ENCODE measurements around the gene ULBP2.
"Not testable (repeated sequence)": the region's sequence is repeated elsewhere in the genome, so short reads cannot be mapped to it uniquely, and the experiment has no call there.

Gene ULBP2

DNA sequence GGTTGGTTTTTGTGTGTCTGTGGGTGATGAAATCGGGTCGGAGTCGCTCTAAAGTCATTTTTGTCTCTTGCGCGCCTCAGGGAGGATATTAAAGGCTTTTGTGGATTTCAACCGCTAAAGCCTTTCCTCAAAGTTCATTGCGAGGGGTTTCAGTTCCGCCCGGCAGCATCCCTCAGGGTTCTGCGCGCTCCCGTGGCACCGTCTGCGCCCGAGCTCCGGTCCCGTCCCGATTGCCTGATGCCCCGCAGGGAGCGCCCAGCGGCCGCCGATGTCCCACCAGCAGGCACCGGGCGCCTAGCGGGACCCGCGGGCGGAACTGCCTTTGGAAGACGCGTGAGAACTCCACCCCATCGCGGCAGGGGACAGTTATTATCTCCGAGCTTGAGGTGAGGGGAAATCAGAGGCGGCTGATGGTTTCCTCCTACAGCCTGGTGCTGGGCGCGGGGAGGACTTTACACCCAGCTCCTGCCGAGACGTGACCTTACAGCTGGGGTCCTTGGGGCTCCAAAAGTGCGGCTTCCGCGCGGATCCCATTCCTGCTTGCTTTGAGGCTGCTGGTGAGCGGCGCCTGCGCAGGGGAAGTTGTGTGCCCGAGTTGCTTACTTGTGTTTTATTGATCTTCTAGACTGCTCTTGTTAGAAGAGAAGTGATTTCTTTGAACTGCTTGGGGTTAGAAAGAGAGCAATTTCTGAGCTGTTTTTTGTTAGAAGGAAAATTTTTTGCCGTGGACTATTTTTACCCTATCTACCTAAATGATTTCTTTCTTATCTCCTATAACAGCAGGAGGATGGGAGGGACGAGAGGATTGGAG lies 49.1 kb downstream of the ULBP2 start:
- H3K27me3 ChIP-seq (ENCODE audit: insufficient read depth, low read depth, severe bottlenecking), result peaks cover 63% of the 10 kb centered on the region
- peak overlapping the region; percentile 41 for H3K4me3 ChIP-seq (ENCODE audit: low read depth, low read length)
- no peak overlapping the region for H3K27ac ChIP-seq
- TF ChIP-seq, protein P1, sequence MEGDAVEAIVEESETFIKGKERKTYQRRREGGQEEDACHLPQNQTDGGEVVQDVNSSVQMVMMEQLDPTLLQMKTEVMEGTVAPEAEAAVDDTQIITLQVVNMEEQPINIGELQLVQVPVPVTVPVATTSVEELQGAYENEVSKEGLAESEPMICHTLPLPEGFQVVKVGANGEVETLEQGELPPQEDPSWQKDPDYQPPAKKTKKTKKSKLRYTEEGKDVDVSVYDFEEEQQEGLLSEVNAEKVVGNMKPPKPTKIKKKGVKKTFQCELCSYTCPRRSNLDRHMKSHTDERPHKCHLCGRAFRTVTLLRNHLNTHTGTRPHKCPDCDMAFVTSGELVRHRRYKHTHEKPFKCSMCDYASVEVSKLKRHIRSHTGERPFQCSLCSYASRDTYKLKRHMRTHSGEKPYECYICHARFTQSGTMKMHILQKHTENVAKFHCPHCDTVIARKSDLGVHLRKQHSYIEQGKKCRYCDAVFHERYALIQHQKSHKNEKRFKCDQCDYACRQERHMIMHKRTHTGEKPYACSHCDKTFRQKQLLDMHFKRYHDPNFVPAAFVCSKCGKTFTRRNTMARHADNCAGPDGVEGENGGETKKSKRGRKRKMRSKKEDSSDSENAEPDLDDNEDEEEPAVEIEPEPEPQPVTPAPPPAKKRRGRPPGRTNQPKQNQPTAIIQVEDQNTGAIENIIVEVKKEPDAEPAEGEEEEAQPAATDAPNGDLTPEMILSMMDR (IDR thresholded peaks at IDR 0.05; ENCODE audit: low read depth, low read length), result no peak
- H3K9me3 ChIP-seq (ENCODE audit: severe bottlenecking), result peaks cover 2% of the 10 kb centered on the region
- DNase-seq, result peak; percentile 32
- H3K36me3 ChIP-seq, result no peaks in the 10 kb centered on the region

DNA sequence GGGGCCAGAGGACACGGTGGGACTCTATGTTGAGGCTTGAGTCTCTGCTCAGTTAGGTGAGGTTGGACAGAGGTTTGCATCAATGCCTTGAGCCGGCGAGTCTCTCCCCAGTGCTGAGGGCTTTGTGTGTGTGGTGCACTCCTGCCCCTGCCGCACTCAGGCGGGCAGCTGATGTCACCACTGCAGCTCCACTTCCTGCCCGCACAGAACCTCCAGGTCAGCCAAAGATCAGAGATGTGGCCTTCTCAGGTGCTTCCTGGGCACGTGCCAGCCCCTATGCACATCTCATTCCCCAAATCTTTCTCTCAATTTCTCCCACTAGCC lies 49.6 kb downstream of the ULBP2 start:
- not testable (repeated sequence) for H3K36me3 ChIP-seq; DNase-seq; H3K9me3 ChIP-seq (ENCODE audit: severe bottlenecking); H3K27ac ChIP-seq
- H3K4me3 ChIP-seq (ENCODE audit: low read depth, low read length), result peak overlapping the region; percentile 41
- peaks cover 58% of the 10 kb centered on the region for H3K27me3 ChIP-seq (ENCODE audit: insufficient read depth, low read depth, severe bottlenecking)

DNA sequence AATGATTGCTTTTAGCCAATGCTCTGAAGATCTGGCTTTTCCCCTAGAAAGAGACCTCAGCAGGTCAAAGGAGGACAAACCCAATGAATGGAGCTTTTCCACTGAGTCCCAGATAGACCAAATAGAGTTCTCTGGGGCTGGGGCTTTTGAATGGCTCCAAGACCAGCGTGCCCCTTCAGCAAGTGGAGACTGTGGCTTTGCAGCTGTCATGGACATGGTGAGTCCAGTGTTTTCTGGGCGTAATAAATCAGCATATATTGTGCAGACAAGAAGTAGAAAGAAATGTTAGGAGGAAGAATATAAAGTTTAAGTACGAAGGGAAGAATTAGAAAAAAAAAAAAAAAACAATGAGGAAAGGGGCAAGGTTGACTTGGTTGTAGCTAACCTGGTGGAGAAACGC lies 50.0 kb downstream of the ULBP2 start:
- Histone ChIP-seq H3K27me3 (ENCODE audit: insufficient read depth, low read depth, severe bottlenecking) (peaks cover 54% of the 10 kb centered on the region), H3K36me3 (no peaks in the 10 kb centered on the region), H3K9me3 (ENCODE audit: severe bottlenecking) (peaks cover 2% of the 10 kb centered on the region), H3K4me3 (ENCODE audit: low read depth, low read length) (no peak overlapping the region), H3K27ac (no peak overlapping the region)
- TF ChIP-seq, protein P1 (IDR thresholded peaks at IDR 0.05; ENCODE audit: low read depth, low read length), result no peak
- no peak for DNase-seq

DNA sequence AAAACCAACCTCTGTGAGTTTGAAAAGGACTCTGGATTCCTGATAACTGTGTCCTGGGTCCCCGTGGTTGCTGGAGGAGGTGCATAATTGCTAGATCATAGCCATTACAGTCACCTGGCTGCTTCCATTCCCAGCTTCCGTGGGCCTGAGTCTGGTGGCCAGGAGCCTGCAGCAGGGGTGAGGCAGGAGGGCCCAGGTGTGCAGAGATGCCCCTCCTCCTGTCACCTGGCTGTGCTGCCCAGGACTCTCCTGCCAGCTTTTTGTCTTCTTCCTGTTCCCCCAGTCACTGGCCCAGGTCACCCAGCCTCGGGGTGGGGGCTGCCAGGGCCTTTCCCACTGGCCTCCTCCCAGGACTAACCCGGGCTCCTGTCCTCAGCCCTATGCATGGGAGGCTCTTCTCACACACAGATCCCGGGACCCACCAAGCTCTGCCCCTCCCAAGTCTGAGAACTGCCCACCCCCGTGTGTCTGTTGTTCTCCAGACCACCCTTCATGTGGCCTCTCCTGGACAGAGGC lies 53.5 kb downstream of the ULBP2 start:
- DNase-seq, result no peak
- TF ChIP-seq, protein P1 (IDR thresholded peaks at IDR 0.05; ENCODE audit: low read depth, low read length), result no peak
- Histone ChIP-seq H3K4me3 (ENCODE audit: low read depth, low read length) (no peak overlapping the region), H3K36me3 (no peaks in the 10 kb centered on the region), H3K9me3 (ENCODE audit: severe bottlenecking) (no peaks in the 10 kb centered on the region), H3K27ac (no peak overlapping the region), H3K27me3 (ENCODE audit: insufficient read depth, low read depth, severe bottlenecking) (peaks cover 20% of the 10 kb centered on the region)

DNA sequence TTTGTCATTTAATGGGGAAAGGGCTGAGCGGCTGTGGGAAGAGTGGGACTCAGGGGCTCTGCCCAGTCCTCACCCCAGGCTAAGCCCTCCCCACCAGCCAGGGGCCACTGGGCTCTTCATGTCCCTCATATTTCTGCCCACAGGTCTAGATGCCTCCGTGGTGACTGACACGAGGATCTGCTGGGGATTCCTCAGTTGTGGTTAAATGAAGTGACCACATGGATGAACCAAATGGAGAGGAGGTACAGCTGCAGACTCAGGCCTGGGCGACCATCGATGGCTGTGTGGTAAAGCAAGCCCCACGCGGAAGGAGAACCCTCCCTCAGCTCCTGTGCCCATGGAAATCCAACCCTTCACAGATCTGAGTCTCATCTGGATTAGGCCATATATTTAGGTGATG lies 54.2 kb downstream of the ULBP2 start:
- no peak for DNase-seq
- Histone ChIP-seq H3K27me3 (ENCODE audit: insufficient read depth, low read depth, severe bottlenecking) (peaks cover 13% of the 10 kb centered on the region), H3K27ac (no peak overlapping the region), H3K36me3 (no peaks in the 10 kb centered on the region), H3K4me3 (ENCODE audit: low read depth, low read length) (no peak overlapping the region), H3K9me3 (ENCODE audit: severe bottlenecking) (no peaks in the 10 kb centered on the region)
- TF ChIP-seq, protein P1 (IDR thresholded peaks at IDR 0.05; ENCODE audit: low read depth, low read length), result no peak
